ENCODE results near the gene MATR3. TPM values are rescaled to one million over a fixed set of nuclear protein-coding genes. Genes with fewer than 3 reads are reported as not detected.

Gene MATR3, protein sequence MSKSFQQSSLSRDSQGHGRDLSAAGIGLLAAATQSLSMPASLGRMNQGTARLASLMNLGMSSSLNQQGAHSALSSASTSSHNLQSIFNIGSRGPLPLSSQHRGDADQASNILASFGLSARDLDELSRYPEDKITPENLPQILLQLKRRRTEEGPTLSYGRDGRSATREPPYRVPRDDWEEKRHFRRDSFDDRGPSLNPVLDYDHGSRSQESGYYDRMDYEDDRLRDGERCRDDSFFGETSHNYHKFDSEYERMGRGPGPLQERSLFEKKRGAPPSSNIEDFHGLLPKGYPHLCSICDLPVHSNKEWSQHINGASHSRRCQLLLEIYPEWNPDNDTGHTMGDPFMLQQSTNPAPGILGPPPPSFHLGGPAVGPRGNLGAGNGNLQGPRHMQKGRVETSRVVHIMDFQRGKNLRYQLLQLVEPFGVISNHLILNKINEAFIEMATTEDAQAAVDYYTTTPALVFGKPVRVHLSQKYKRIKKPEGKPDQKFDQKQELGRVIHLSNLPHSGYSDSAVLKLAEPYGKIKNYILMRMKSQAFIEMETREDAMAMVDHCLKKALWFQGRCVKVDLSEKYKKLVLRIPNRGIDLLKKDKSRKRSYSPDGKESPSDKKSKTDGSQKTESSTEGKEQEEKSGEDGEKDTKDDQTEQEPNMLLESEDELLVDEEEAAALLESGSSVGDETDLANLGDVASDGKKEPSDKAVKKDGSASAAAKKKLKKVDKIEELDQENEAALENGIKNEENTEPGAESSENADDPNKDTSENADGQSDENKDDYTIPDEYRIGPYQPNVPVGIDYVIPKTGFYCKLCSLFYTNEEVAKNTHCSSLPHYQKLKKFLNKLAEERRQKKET
- polyA plus RNA-seq: 320 TPM
- long read RNA-seq, donor 1, full-length matches to known transcripts: 15 of 97 reads
- long read RNA-seq, donor 1, partial matches to known transcripts: 82 of 97 reads
- long read RNA-seq, donor 1, other reads (novel, unspliced or antisense): 0 of 97 reads
- long read RNA-seq, donor 2, full-length matches to known transcripts: 28 of 271 reads
- long read RNA-seq, donor 2, partial matches to known transcripts: 243 of 271 reads
- long read RNA-seq, donor 2, other reads (novel, unspliced or antisense): 0 of 271 reads
- long read RNA-seq, donor 3, full-length matches to known transcripts: 40 of 261 reads
- long read RNA-seq, donor 3, partial matches to known transcripts: 216 of 261 reads
- long read RNA-seq, donor 3, other reads (novel, unspliced or antisense): 5 of 261 reads
- long read RNA-seq, donor 4, full-length matches to known transcripts: 1 of 1 reads
- long read RNA-seq, donor 4, partial matches to known transcripts: 0 of 1 reads
- long read RNA-seq, donor 4, other reads (novel, unspliced or antisense): 0 of 1 reads
- long read RNA-seq, donor 5, full-length matches to known transcripts: 28 of 95 reads
- long read RNA-seq, donor 5, partial matches to known transcripts: 67 of 95 reads
- long read RNA-seq, donor 5, other reads (novel, unspliced or antisense): 0 of 95 reads
- long read RNA-seq, donor 6, full-length matches to known transcripts: 23 of 155 reads
- long read RNA-seq, donor 6, partial matches to known transcripts: 132 of 155 reads
- long read RNA-seq, donor 6, other reads (novel, unspliced or antisense): 0 of 155 reads
- long read RNA-seq, donor 7, full-length matches to known transcripts: 7 of 104 reads
- long read RNA-seq, donor 7, partial matches to known transcripts: 97 of 104 reads
- long read RNA-seq, donor 7, other reads (novel, unspliced or antisense): 0 of 104 reads
- long read RNA-seq, donor 8, full-length matches to known transcripts: 28 of 235 reads
- long read RNA-seq, donor 8, partial matches to known transcripts: 207 of 235 reads
- long read RNA-seq, donor 8, other reads (novel, unspliced or antisense): 0 of 235 reads
- long read RNA-seq, donor 9, full-length matches to known transcripts: 16 of 229 reads
- long read RNA-seq, donor 9, partial matches to known transcripts: 213 of 229 reads
- long read RNA-seq, donor 9, other reads (novel, unspliced or antisense): 0 of 229 reads
- long read RNA-seq, donor 10, full-length matches to known transcripts: 22 of 169 reads
- long read RNA-seq, donor 10, partial matches to known transcripts: 147 of 169 reads
- long read RNA-seq, donor 10, other reads (novel, unspliced or antisense): 0 of 169 reads
- long read RNA-seq, donor 11, full-length matches to known transcripts: 26 of 81 reads
- long read RNA-seq, donor 11, partial matches to known transcripts: 55 of 81 reads
- long read RNA-seq, donor 11, other reads (novel, unspliced or antisense): 0 of 81 reads

DNA sequence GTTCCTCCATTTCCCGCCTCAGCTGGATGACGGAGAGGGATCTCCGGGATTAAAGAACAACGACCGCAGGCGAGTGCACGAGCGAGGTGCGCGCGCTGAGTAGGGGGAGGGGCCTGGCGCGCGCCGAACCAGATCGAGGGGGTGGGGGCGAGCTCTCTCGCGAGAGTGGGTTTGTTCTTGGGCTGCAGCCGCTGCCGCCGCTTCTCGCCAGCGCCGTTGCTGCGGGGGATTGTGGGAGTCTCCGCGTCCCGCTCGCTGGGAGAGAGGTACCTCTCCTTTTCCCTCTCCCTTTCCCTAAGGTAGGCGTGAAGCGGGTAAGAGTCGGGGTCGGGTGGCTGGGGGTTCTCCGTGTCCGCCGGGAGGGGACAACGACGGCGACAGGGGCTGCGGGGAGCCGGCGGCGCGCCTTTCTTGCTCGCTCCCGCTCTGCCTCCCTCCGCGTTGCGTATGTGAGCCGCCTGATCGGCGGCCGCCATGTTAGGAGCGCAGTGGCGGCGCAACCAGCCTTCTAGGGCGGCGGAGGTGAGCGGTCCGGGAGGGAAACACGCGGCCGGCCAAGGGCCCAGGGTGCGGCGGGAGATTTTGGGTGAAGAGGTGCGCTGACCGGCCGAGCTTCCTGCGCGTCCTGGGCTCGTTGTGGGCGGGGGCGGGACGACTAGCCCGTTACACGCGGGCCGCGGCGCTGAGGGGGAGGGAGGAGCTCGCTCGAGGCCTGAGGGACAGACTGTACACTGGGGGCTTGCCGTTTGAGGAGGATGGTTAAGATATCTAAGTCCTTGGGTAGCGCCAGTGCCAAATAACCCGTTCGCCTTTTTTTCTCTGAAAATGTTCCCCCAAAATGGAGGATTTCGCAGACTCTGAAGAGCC is at the start of gene MATR3:
Gene MATR3, plus strand, starts transcription at position 234 of the 867 bp plus-strand sequence. CDS start 13,676 bp downstream, outside the sequence.
- no peaks in the 10 kb centered on the region for H3K27me3 ChIP-seq (ENCODE audit: control insufficient read depth, insufficient read depth, low read length)
- WGBS (ENCODE audit: insufficient coverage, low lambda C conversion rate): no CpG with 5 or more reads among the region's 88 CpGs
- peak; percentile 97 to 98 for DNase-seq
- peaks cover 5% of the 10 kb centered on the region for H3K9me3 ChIP-seq (ENCODE audit: control insufficient read depth, low read depth, low read length)
- no peaks in the 10 kb centered on the region for H3K36me3 ChIP-seq (ENCODE audit: control insufficient read depth, insufficient read depth, low read length)
- peaks cover 11% of the 10 kb centered on the region for H3K4me1 ChIP-seq (ENCODE audit: control insufficient read depth, insufficient read depth, low read length)
- peak within 1 kb of the TSS; percentile 99 for H3K27ac ChIP-seq (ENCODE audit: low read length)
- H3K4me3 ChIP-seq (ENCODE audit: low read length): peak within 1 kb of the TSS; percentile 96

DNA sequence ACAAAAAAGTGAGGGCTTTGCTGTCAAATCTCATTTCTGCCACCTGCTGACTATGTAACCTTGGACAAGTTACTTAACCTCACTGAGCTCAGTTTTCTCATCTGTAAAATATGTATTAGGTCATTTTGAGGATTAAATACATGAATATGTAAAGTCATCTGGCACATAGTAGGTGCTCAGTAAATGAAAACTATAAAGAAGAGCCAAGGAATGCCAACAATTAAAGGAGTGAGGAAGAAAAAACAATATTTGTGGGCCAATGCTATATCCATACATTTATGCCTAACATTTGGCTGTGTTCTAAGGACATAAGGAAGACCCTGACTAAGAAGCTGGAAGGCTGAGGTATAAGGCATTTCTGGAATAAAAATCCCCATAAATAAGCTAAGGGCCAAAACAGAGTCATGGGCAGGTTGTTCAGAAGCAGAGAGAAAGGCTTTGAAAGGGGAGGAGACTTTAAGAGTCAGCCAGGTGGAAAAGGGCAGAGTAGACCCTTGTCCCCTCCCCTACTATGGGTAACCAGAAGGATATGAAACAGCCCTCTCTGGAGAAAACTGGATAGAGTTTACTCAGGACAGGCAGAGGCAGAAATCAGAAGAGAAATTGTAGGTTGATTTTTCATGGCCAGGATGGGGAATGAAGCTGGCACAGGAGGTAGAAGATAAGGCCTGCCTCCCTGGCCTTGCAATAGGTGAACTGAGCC is 47.8 kb upstream of the MATR3 start:
- H3K36me3 ChIP-seq (ENCODE audit: control insufficient read depth, insufficient read depth, low read length): no peaks in the 10 kb centered on the region
- no peaks in the 10 kb centered on the region for H3K9me3 ChIP-seq (ENCODE audit: control insufficient read depth, low read depth, low read length)
- no peaks in the 10 kb centered on the region for H3K4me1 ChIP-seq (ENCODE audit: control insufficient read depth, insufficient read depth, low read length)
- H3K4me3 ChIP-seq (ENCODE audit: low read length): no peak overlapping the region
- DNase-seq: no peak
- no peaks in the 10 kb centered on the region for H3K27me3 ChIP-seq (ENCODE audit: control insufficient read depth, insufficient read depth, low read length)
- H3K27ac ChIP-seq (ENCODE audit: low read length): no peak overlapping the region

DNA sequence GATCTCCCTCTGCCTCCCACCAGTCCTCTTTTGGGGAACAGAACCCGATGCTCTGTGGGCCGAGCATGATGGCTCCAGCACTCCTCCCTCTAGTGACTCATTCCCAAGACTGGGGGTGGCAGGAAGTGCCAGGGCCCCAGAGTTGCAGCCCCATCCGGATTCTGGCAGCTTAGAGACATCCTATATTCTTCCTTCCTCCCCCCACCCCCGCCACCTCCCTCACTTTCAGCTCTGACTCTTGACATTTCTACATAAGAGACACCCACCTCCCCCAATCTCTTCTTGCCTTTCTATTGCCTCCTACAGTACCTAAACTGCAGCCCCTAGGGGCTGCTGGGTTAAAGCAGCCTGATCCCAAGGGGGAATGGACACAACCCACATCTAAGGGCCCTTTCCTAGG is 47.1 kb upstream of the MATR3 start:
- H3K27ac ChIP-seq (ENCODE audit: low read length): no peak overlapping the region
- H3K36me3 ChIP-seq (ENCODE audit: control insufficient read depth, insufficient read depth, low read length): no peaks in the 10 kb centered on the region
- H3K27me3 ChIP-seq (ENCODE audit: control insufficient read depth, insufficient read depth, low read length): no peaks in the 10 kb centered on the region
- WGBS (ENCODE audit: insufficient coverage, low lambda C conversion rate): no CpG with 5 or more reads among the region's 4 CpGs
- DNase-seq: no peak
- H3K4me1 ChIP-seq (ENCODE audit: control insufficient read depth, insufficient read depth, low read length): no peaks in the 10 kb centered on the region
- no peaks in the 10 kb centered on the region for H3K9me3 ChIP-seq (ENCODE audit: control insufficient read depth, low read depth, low read length)
- no peak overlapping the region for H3K4me3 ChIP-seq (ENCODE audit: low read length)

DNA sequence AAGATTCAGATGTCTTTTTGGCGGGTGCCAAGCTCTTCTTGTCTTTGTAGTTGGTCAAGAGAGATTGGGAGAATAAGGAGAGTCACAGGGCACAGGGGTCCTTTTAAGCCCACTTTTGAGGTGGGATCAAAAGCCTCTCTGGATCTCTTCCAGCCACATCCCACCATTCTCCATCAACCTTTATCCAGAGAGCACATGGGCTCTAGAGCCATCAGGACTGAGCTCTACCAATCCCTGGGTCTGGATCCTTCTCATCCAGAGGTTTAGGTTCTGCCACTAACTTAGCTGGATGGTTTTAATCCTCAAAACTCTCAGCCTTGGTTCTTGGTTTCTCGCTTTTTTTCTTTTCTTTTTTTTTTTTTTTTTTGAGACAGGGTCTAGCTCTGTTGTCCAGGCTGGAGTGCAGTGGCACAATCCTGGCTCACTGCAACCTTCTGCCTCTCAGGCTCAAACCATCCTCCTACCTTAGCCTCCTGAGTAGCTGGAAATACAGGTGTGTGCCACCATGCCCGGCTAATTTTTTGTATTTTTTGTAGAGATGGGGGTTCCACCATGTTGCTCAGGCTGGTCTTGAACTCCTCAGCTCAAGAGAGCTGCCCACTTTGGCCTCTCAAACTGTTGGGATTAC is 44.6 kb upstream of the MATR3 start:
- WGBS (ENCODE audit: insufficient coverage, low lambda C conversion rate): no CpG with 5 or more reads among the region's 3 CpGs
- H3K27me3 ChIP-seq (ENCODE audit: control insufficient read depth, insufficient read depth, low read length): no peaks in the 10 kb centered on the region
- no peaks in the 10 kb centered on the region for H3K9me3 ChIP-seq (ENCODE audit: control insufficient read depth, low read depth, low read length)
- no peak overlapping the region for H3K27ac ChIP-seq (ENCODE audit: low read length)
- H3K4me3 ChIP-seq (ENCODE audit: low read length): no peak overlapping the region
- no peaks in the 10 kb centered on the region for H3K36me3 ChIP-seq (ENCODE audit: control insufficient read depth, insufficient read depth, low read length)
- DNase-seq: no peak
- H3K4me1 ChIP-seq (ENCODE audit: control insufficient read depth, insufficient read depth, low read length): no peaks in the 10 kb centered on the region

DNA sequence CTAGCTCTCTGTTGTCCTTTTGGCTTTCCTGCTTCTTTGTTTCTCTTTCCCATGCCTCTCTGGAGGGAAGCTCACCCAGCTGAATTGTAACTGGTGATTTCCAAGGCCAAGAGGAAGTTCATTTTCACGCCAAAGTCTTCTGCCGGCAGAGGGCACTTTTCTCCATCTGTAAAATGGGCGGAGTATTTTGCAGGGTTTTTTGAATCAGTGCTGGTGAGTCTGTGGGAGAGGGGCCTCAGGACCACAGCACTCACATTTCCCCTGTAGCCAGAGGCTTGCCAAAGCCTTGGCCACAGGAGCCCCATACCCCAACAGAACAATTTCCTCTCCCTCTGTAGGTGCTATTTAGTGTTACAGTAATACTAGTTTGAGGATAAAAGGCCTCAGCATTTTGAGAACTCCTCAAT is 42.3 kb upstream of the MATR3 start:
- WGBS (ENCODE audit: insufficient coverage, low lambda C conversion rate): no CpG with 5 or more reads among the region's 3 CpGs
- Histone ChIP-seq H3K36me3 (ENCODE audit: control insufficient read depth, insufficient read depth, low read length) (no peaks in the 10 kb centered on the region), H3K4me3 (ENCODE audit: low read length) (no peak overlapping the region), H3K27ac (ENCODE audit: low read length) (no peak overlapping the region), H3K9me3 (ENCODE audit: control insufficient read depth, low read depth, low read length) (no peaks in the 10 kb centered on the region), H3K4me1 (ENCODE audit: control insufficient read depth, insufficient read depth, low read length) (no peaks in the 10 kb centered on the region), H3K27me3 (ENCODE audit: control insufficient read depth, insufficient read depth, low read length) (no peaks in the 10 kb centered on the region)
- no peak for DNase-seq

DNA sequence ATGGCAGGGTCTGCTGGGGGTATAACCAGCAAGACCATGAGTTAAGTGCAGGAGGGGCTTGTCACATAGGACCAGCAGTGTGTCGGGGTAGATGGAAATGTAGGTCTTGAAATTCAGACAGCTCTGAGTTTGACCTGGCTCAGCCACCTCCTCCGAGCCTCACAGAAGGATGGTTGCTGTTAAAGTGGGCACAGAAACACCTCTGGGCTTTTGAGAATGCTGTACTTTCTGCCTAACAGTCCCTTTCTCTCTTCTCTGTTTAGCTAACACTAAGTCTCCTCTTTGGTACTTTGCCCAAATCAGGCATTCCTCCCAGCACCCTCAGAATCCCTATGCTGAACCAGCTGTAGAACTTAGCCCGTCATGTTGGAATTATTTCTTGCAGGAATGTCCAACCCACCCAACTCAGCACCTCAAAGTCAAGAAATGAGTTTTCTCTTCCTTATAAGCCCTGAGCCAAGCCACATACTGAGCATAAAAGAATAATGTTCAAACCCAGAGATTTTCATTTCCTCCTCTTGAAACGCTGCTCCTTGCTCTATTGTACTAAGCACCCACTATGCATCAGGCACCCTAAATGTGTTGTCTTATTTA is 41.7 kb upstream of the MATR3 start:
- Histone ChIP-seq H3K9me3 (ENCODE audit: control insufficient read depth, low read depth, low read length) (no peaks in the 10 kb centered on the region), H3K36me3 (ENCODE audit: control insufficient read depth, insufficient read depth, low read length) (no peaks in the 10 kb centered on the region), H3K4me3 (ENCODE audit: low read length) (no peak overlapping the region), H3K4me1 (ENCODE audit: control insufficient read depth, insufficient read depth, low read length) (no peaks in the 10 kb centered on the region), H3K27ac (ENCODE audit: low read length) (no peak overlapping the region), H3K27me3 (ENCODE audit: control insufficient read depth, insufficient read depth, low read length) (no peaks in the 10 kb centered on the region)
- WGBS (ENCODE audit: insufficient coverage, low lambda C conversion rate): no CpG with 5 or more reads among the region's 4 CpGs
- DNase-seq: no peak

DNA sequence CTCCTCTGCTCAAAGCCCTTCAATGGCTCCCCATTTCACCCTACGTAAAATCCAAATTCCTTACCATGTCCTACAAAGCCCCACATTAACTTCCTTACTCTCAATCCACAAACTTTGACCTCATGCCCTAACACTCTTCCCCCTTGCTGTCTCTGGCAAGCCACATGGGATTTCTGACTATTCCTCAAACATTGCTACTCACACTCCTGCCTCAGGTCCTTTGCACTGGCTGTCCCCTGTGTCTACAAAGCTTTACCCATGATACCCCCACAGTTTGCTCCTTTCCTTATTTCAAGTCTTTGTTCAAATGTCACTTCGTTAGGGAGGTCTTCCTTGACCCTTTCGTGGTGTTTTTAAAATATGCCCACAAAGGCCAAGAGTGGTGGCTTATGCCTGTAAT is 40.4 kb upstream of the MATR3 start:
- WGBS (ENCODE audit: insufficient coverage, low lambda C conversion rate): 100% methylated on average over 1 of the region's 3 CpGs
- DNase-seq: no peak
- Histone ChIP-seq H3K4me3 (ENCODE audit: low read length) (no peak overlapping the region), H3K27ac (ENCODE audit: low read length) (no peak overlapping the region), H3K9me3 (ENCODE audit: control insufficient read depth, low read depth, low read length) (no peaks in the 10 kb centered on the region), H3K36me3 (ENCODE audit: control insufficient read depth, insufficient read depth, low read length) (no peaks in the 10 kb centered on the region), H3K27me3 (ENCODE audit: control insufficient read depth, insufficient read depth, low read length) (no peaks in the 10 kb centered on the region), H3K4me1 (ENCODE audit: control insufficient read depth, insufficient read depth, low read length) (no peaks in the 10 kb centered on the region)

All from large intestine (tissue), 12 donors.